Gastrocnemius medialis (tissue), 4 donors: ENCODE data around the gene UBE2L3. TPM values are rescaled to one million over a fixed set of nuclear protein-coding genes. Genes with fewer than 3 reads are reported as not detected.

Experiments used
- ATAC-seq, 2 donors: fragments of 150-250 bp; one replicate each; pipeline ENCODE4 v1.9.1; 2016
- DNase-seq, 2 donors: peaks; one replicate each; pipeline ENCODE4 v3.0.0-alpha.2; 2019
- H3K27ac ChIP-seq, 4 donors: fragments of 200-600 bp; sonication (generic); 1 replicate in 1 of 4; 2 replicates in 3 of 4; pipeline ENCODE4 v1.5.1; 2016 to 2018; ENCODE audit warnings: mild to moderate bottlenecking in 2 of 4, moderate library complexity in 1 of 4
- H3K27me3 ChIP-seq, 3 donors: fragments of 200-600 bp; sonication (generic) in 2 of 3; 1 replicate in 1 of 3; 2 replicates in 2 of 3; pipeline versions ENCODE4 v1.5.1 to v1.6.0; 2016 to 2019; ENCODE audit warnings: mild to moderate bottlenecking in 1 of 3, moderate library complexity in 1 of 3
- H3K36me3 ChIP-seq, 2 donors: fragments of 200-600 bp; sonication (generic) in 1 of 2; one replicate each; pipeline ENCODE4 v1.5.1; 2017 to 2018
- H3K4me1 ChIP-seq, 2 donors: fragments of 200-600 bp; sonication (generic) in 1 of 2; one replicate each; pipeline ENCODE4 v1.5.1; 2016 to 2017; ENCODE audit warnings: mild to moderate bottlenecking in 2 of 2
- H3K4me3 ChIP-seq, 4 donors: fragments of 200-600 bp; sonication (generic) in 3 of 4; 1 replicate in 1 of 4; 2 replicates in 3 of 4; pipeline ENCODE4 v1.5.1; 2016 to 2019; ENCODE audit warnings: mild to moderate bottlenecking in 2 of 4
- H3K9me3 ChIP-seq, 3 donors: fragments of 200-600 bp; sonication (generic) in 2 of 3; 1 replicate in 1 of 3; 2 replicates in 2 of 3; pipeline ENCODE4 v1.5.1; 2016 to 2019
- CTCF ChIP-seq, 5 experiments: fragments of 450-650 bp in 3 of 5; fragments of 200-600 bp in 2 of 5; sonication (generic) in 2 of 5; IDR thresholded peaks in 4 of 5; conservative IDR thresholded peaks in 1 of 5; 1 replicate in 4 of 5; 2 replicates in 1 of 5; pipeline ENCODE4 v1.5.1; 2016 to 2019; ENCODE audit warnings: antibody characterized with exemption in 5 of 5, mild to moderate bottlenecking in 3 of 5, moderate library complexity in 3 of 5
- POLR2A ChIP-seq, 2 donors: fragments of 450-650 bp; IDR thresholded peaks; one replicate each; pipeline ENCODE4 v1.6.1; 2017; ENCODE audit warnings: antibody characterized with exemption in 2 of 2, mild to moderate bottlenecking in 2 of 2, moderate library complexity in 2 of 2
- in situ Hi-C, 4 donors: fragments of 200-750 bp; cut with MboI; loops; one replicate each; pipeline versions ENCODE4 v1.15.0 to v1.8.0; 2017; ENCODE audit warnings: low sequenced_read_pairs in 4 of 4
- intact Hi-C: fragments of 100-400 bp; cut with DNase I; formaldehyde crosslinking; loops from one replicate; pipeline ENCODE4 v1.15.1; 2023; ENCODE audit warnings: low total_unique reads
- total RNA-seq, 4 donors: library from RNA; depleted of rRNA; stranded (reverse); fragments of >200 nt; gene quantifications; one replicate each; pipeline versions ENCODE4 v1.1.0 to v1.2.3, GENCODE V29; 2016

The UBE2L3 gene
- total RNA-seq, 4 donors from 2014 or later: 61.5 to 88.7 (median 70.5) TPM

GRCh38 chr22:21633481-21633880 lies 66.0 kb downstream of the UBE2L3 start:
- no peak for TF ChIP-seq CTCF (IDR thresholded peaks at IDR 0.05 in 4 of 5, conservative IDR thresholded peaks at IDR 0.05 in 1 of 5)
- TF ChIP-seq POLR2A (IDR thresholded peaks at IDR 0.05): no peak
- DNase-seq: no peak
- H3K27me3 ChIP-seq: no peaks in the 10 kb centered on the region
- no peak for ATAC-seq
- H3K4me3 ChIP-seq: no peak overlapping the region
- H3K36me3 ChIP-seq: no peaks in the 10 kb centered on the region
- no peak overlapping the region for H3K27ac ChIP-seq
- H3K9me3 ChIP-seq: no peaks in the 10 kb centered on the region
- intact Hi-C loops (no loop called here), in situ Hi-C loops (no loop called here)
- H3K4me1 ChIP-seq: peaks cover 0 to 9% of the 10 kb centered on the region in 2 donors

GRCh38 chr22:21634081-21634480 lies 66.6 kb downstream of the UBE2L3 start:
- TF ChIP-seq CTCF (IDR thresholded peaks at IDR 0.05 in 4 of 5, conservative IDR thresholded peaks at IDR 0.05 in 1 of 5) (no peak), POLR2A (IDR thresholded peaks at IDR 0.05) (no peak)
- H3K27ac ChIP-seq: no peak overlapping the region
- H3K4me3 ChIP-seq: no peak overlapping the region
- peaks cover 0 to 7% of the 10 kb centered on the region in 2 donors for H3K4me1 ChIP-seq
- no peaks in the 10 kb centered on the region for H3K9me3 ChIP-seq
- no peaks in the 10 kb centered on the region for H3K36me3 ChIP-seq
- DNase-seq: no peak
- intact Hi-C loops: no loop called here
- in situ Hi-C loops: no loop called here
- ATAC-seq: no peak
- no peaks in the 10 kb centered on the region for H3K27me3 ChIP-seq

- H3K36me3 ChIP-seq: no peaks in the 10 kb centered on the region
- H3K27me3 ChIP-seq: no peaks in the 10 kb centered on the region
- H3K9me3 ChIP-seq: no peaks in the 10 kb centered on the region
- intact Hi-C loops: no loop called here
- peaks cover 0 to 3% of the 10 kb centered on the region in 2 donors for H3K4me1 ChIP-seq
- TF ChIP-seq CTCF (IDR thresholded peaks at IDR 0.05 in 4 of 5, conservative IDR thresholded peaks at IDR 0.05 in 1 of 5) (no peak), POLR2A (IDR thresholded peaks at IDR 0.05) (no peak)
- in situ Hi-C loops: no loop called here
- no peak overlapping the region for H3K27ac ChIP-seq
- DNase-seq (no peak), ATAC-seq (no peak)
- no peak overlapping the region for H3K4me3 ChIP-seq
Measured at GRCh38 chr22:21634844-21635243, 67.3 kb downstream of the UBE2L3 start.

GRCh38 chr22:21635771-21636510 lies 68.4 kb downstream of the UBE2L3 start:
- Histone ChIP-seq H3K27ac (no peak overlapping the region), H3K36me3 (no peaks in the 10 kb centered on the region), H3K4me1 (no peaks in the 10 kb centered on the region), H3K9me3 (no peaks in the 10 kb centered on the region), H3K27me3 (no peaks in the 10 kb centered on the region), H3K4me3 (no peak overlapping the region)
- intact Hi-C loops (no loop called here), in situ Hi-C loops (no loop called here)
- no peak for TF ChIP-seq POLR2A (IDR thresholded peaks at IDR 0.05)
- no peak for TF ChIP-seq CTCF (IDR thresholded peaks at IDR 0.05 in 4 of 5, conservative IDR thresholded peaks at IDR 0.05 in 1 of 5)
- no peak for DNase-seq
- ATAC-seq: no peak
